Measurements from ENCODE around the gene GPATCH2L. TPM values are rescaled to one million over a fixed set of nuclear protein-coding genes. Genes with fewer than 3 reads are reported as not detected.

GPATCH2L gene
- total and polyA plus RNA-seq, 7 donors: 6.2 to 42.6 (median 29.9) TPM

GRCh38 chr14:76205708-76206107 is 54.0 kb downstream of the GPATCH2L start:
- no peak for ATAC-seq
- no peak overlapping the region for H3K4me3 ChIP-seq
- DNase-seq: no peak
- whole genome bisulfite sequencing, 3 donors: 74 to 82% (median 75%) methylated on average over 5 of the region's 5 CpGs
- no peaks in the 10 kb centered on the region for H3K27me3 ChIP-seq (ENCODE audit: insufficient read depth in 3 of 3, low read length in 2 of 3)
- intact Hi-C loops (cut with DNase I): loop anchor here in 1 of 2 donors (2.0 kb wide), 1 partner anchor 147 kb away; no protein-coding TSS in a partner anchor
- no peaks in the 10 kb centered on the region for H3K9me3 ChIP-seq
- peaks cover 5 to 63% of the 10 kb centered on the region in 2 donors for H3K36me3 ChIP-seq (ENCODE audit: insufficient read depth in 1 of 2, low read depth in 1 of 2)
- no peak for TF ChIP-seq CTCF (IDR thresholded peaks at IDR 0.05)
- H3K4me1 ChIP-seq: no peaks in the 10 kb centered on the region
- no peak overlapping the region for H3K27ac ChIP-seq

GRCh38 chr14:76208340-76208739 is 56.6 kb downstream of the GPATCH2L start:
- no peak for DNase-seq
- TF ChIP-seq CTCF (IDR thresholded peaks at IDR 0.05): no peak
- intact Hi-C loops (cut with DNase I): no loop called here
- Histone ChIP-seq H3K27ac (no peak overlapping the region), H3K36me3 (ENCODE audit: insufficient read depth in 1 of 2, low read depth in 1 of 2) (peaks cover 2 to 39% of the 10 kb centered on the region in 2 donors), H3K27me3 (ENCODE audit: insufficient read depth in 3 of 3, low read length in 2 of 3) (no peaks in the 10 kb centered on the region), H3K9me3 (no peaks in the 10 kb centered on the region), H3K4me3 (no peak overlapping the region), H3K4me1 (no peaks in the 10 kb centered on the region)
- no peak for ATAC-seq
- WGBS, 3 donors: 39 to 45% (median 45%) methylated on average over 5 of the region's 5 CpGs

GRCh38 chr14:76212242-76212641 is 60.5 kb downstream of the GPATCH2L start:
- WGBS, 3 donors: 67 to 85% (median 73%) methylated on average over 3 of the region's 3 CpGs
- intact Hi-C loops (cut with DNase I): no loop called here
- no peaks in the 10 kb centered on the region for H3K9me3 ChIP-seq
- no peak overlapping the region for H3K27ac ChIP-seq
- no peaks in the 10 kb centered on the region for H3K27me3 ChIP-seq (ENCODE audit: insufficient read depth in 3 of 3, low read length in 2 of 3)
- no peak overlapping the region for H3K4me3 ChIP-seq
- no peak for TF ChIP-seq CTCF (IDR thresholded peaks at IDR 0.05)
- no peaks in the 10 kb centered on the region for H3K4me1 ChIP-seq
- ATAC-seq: no peak
- no peak for DNase-seq
- H3K36me3 ChIP-seq (ENCODE audit: insufficient read depth in 1 of 2, low read depth in 1 of 2): peaks cover 2 to 10% of the 10 kb centered on the region in 2 donors

GRCh38 chr14:76217179-76217578 is 65.5 kb downstream of the GPATCH2L start:
- Histone ChIP-seq H3K27ac (no peak overlapping the region), H3K9me3 (no peaks in the 10 kb centered on the region), H3K27me3 (ENCODE audit: insufficient read depth in 3 of 3, low read length in 2 of 3) (no peaks in the 10 kb centered on the region), H3K4me3 (no peak overlapping the region), H3K36me3 (ENCODE audit: insufficient read depth in 1 of 2, low read depth in 1 of 2) (no peaks in the 10 kb centered on the region), H3K4me1 (no peaks in the 10 kb centered on the region)
- whole genome bisulfite sequencing, 3 donors: 91 to 98% (median 94%) methylated on average over 3 of the region's 3 CpGs
- no peak for TF ChIP-seq CTCF (IDR thresholded peaks at IDR 0.05)
- intact Hi-C loops (cut with DNase I): no loop called here
- DNase-seq: no peak
- ATAC-seq: no peak

GRCh38 chr14:76218662-76219061 is 66.9 kb downstream of the GPATCH2L start:
- Histone ChIP-seq H3K27ac (no peak overlapping the region), H3K4me3 (no peak overlapping the region), H3K4me1 (no peaks in the 10 kb centered on the region), H3K9me3 (no peaks in the 10 kb centered on the region), H3K36me3 (ENCODE audit: insufficient read depth in 1 of 2, low read depth in 1 of 2) (no peaks in the 10 kb centered on the region), H3K27me3 (ENCODE audit: insufficient read depth in 3 of 3, low read length in 2 of 3) (no peaks in the 10 kb centered on the region)
- TF ChIP-seq CTCF (IDR thresholded peaks at IDR 0.05): no peak
- intact Hi-C loops (cut with DNase I): no loop called here
- DNase-seq (no peak), ATAC-seq (no peak)
- WGBS, 3 donors: 78 to 85% (median 81%) methylated on average over 2 of the region's 2 CpGs

Measured in psoas muscle (tissue), 8 donors.